Activated CD4-positive, alpha-beta T cell treated with anti-CD3 and anti-CD28 coated beads for 36 hours (primary cell): ENCODE measurements around the gene LOC128125822.

Experiments
- ATAC-seq: fragments of 200-7000 bp; cut with Tn5 transposase; one replicate; pipeline ENCODE4 v1.10.0; 2021; ENCODE audit warnings: mild to moderate bottlenecking, moderate library complexity
- CTCF ChIA-PET: fragments of 350-600 bp; sonication (Branson Sonifier 250); formaldehyde crosslinking; loops from one replicate; lab custom pipeline; 2021; ENCODE audit warnings: antibody characterized with exemption; lab: Charles Lee
- POLR2A ChIA-PET: fragments of 350-600 bp; sonication (Branson Sonifier 250); formaldehyde crosslinking; loops from one replicate; lab custom pipeline; 2021; ENCODE audit warnings: antibody characterized with exemption, inconsistent platforms; lab: Charles Lee
- DNase-seq: peaks from one replicate; pipeline ENCODE4 v3.0.0-alpha.2; 2020
- H3K27ac Mint-ChIP-seq: one replicate; pipeline ENCODE4 v1.8.0; 2021; ENCODE audit warnings: mixed read lengths
- H3K27me3 Mint-ChIP-seq: one replicate; pipeline ENCODE4 v1.8.0; 2021; ENCODE audit warnings: mixed read lengths
- H3K36me3 Mint-ChIP-seq: one replicate; pipeline ENCODE4 v1.8.0; 2021; ENCODE audit warnings: low read depth, mixed read lengths
- H3K4me1 Mint-ChIP-seq: one replicate; pipeline ENCODE4 v1.8.0; 2021; ENCODE audit warnings: mixed read lengths
- H3K4me3 Mint-ChIP-seq: one replicate; pipeline ENCODE4 v1.8.0; 2021; ENCODE audit warnings: mild to moderate bottlenecking, moderate library complexity, mixed read lengths
- H3K9me3 Mint-ChIP-seq: one replicate; pipeline ENCODE4 v1.8.0; 2021; ENCODE audit warnings: low read depth, mixed read lengths
- intact Hi-C, 2 experiments: fragments of 100-400 bp; cut with DNase I in 1 of 2; cut with micrococcal nuclease in 1 of 2; formaldehyde crosslinking; loops; one replicate each; pipeline versions ENCODE4 v1.14.2 to v1.15.1; 2022 to 2024; cut with DNase I, micrococcal nuclease

Gene LOC128125822

GRCh38 chr6:63573899-63574553, 1.7 kb downstream of the LOC128125822 start:
- Mint-ChIP-seq H3K27me3 (no peaks in the 10 kb centered on the region), H3K36me3 (peaks cover 27% of the 10 kb centered on the region), H3K4me3 (peak overlapping the region; percentile 95), H3K9me3 (no peaks in the 10 kb centered on the region), H3K4me1 (peaks cover 33% of the 10 kb centered on the region), H3K27ac (peak overlapping the region; percentile 98)
- CTCF ChIA-PET = interaction anchor here (0.6 to 2.2 kb wide), 15 partner anchors 10 to 190 kb away, joined by 3 to 17 read pairs (median 3); no protein-coding TSS in a partner anchor
- intact Hi-C loops = loop anchor here (1.0 to 2.0 kb wide), 3 partner anchors 25 to 222 kb away; partner anchors contain the start of gene PHF3 (in 1 of the 2)
- POLR2A ChIA-PET = interaction anchor here (0.6 to 1.1 kb wide), 3 partner anchors 61 to 1765 kb away, joined by 3 to 4 read pairs (median 3); partner anchors contain the start of gene PHF3
- ATAC-seq = peak; percentile 2
- DNase-seq = peak; percentile 62

DNA sequence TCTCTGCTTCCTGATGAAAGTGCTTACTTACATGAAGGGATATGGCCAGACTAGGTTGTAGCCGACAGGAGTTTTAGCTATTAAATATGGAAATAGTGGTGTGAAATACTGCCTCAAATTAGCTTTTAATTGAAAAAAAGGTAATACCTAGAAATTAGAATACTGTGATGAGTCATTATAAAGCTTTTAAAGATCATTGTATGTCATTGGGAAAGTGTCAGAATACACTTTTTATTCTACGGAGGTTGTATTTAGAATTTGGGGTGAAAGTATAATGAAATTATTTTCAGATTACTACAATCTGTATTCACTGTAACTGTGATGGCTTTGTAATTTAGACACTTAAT, 2.2 kb downstream of the LOC128125822 start:
- peak overlapping the region; percentile 95 for H3K4me3 Mint-ChIP-seq
- intact Hi-C loops = loop anchor here in 1 of 2 experiments (1.0 to 2.0 kb wide), 2 partner anchors 24 to 61 kb away; partner anchors contain the start of gene PHF3
- H3K4me1 Mint-ChIP-seq = peaks cover 33% of the 10 kb centered on the region
- peak overlapping the region; percentile 98 for H3K27ac Mint-ChIP-seq
- ATAC-seq (no peak), DNase-seq (no peak)
- no peaks in the 10 kb centered on the region for H3K27me3 Mint-ChIP-seq
- CTCF ChIA-PET = interaction anchor here (0.6 to 2.2 kb wide), 12 partner anchors 9 to 190 kb away, joined by 3 to 17 read pairs (median 3); no protein-coding TSS in a partner anchor
- POLR2A ChIA-PET = interaction anchor here (0.6 to 0.7 kb wide), 2 partner anchors 228 to 1765 kb away, joined by 3 read pairs; no protein-coding TSS in a partner anchor
- H3K9me3 Mint-ChIP-seq = no peaks in the 10 kb centered on the region
- H3K36me3 Mint-ChIP-seq = peaks cover 30% of the 10 kb centered on the region

DNA sequence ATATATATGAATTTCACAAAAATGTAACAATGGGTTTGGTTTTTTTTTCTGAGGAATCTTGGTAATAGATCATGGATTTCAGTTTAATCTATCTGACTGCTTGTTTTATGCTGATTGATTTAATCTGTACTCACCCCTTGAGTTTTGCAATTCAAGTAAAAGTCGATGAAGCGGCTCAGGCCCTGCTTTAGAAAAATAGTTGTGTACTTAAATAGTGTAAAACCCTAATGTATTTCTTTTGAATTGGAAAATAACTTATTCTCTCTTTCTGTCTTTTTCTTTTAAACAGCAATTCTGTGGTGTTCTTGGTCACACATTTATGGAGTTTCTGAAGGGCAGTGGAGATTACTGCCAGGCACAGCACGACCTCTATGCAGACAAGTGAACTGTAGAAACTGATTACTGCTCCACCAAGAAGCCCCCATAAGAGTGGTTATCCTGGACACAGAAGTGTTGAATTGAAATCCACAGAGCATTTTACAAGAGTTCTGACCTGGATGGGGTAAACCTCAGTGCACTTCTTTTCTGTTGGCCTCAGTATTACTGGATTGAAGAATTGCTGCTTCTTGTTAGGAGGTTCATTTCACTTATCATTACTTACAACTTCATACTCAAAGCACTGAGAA, 4.0 kb downstream of the LOC128125822 start:
- CTCF ChIA-PET = interaction anchor here (1.0 kb wide), 1 partner anchor 59 kb away, joined by 4 read pairs; the partner anchor contains the start of gene PHF3
- H3K4me1 Mint-ChIP-seq = peaks cover 30% of the 10 kb centered on the region
- H3K36me3 Mint-ChIP-seq = peaks cover 46% of the 10 kb centered on the region
- no peak for ATAC-seq
- H3K27me3 Mint-ChIP-seq = no peaks in the 10 kb centered on the region
- intact Hi-C loops = no loop called here
- no peaks in the 10 kb centered on the region for H3K9me3 Mint-ChIP-seq
- POLR2A ChIA-PET = interaction anchor here (1.0 kb wide), 1 partner anchor 59 kb away, joined by 3 read pairs; no protein-coding TSS in a partner anchor
- no peak overlapping the region for H3K4me3 Mint-ChIP-seq
- no peak for DNase-seq
- no peak overlapping the region for H3K27ac Mint-ChIP-seq

- Mint-ChIP-seq H3K4me1 (peaks cover 25% of the 10 kb centered on the region), H3K27me3 (no peaks in the 10 kb centered on the region), H3K4me3 (no peak overlapping the region), H3K36me3 (peaks cover 50% of the 10 kb centered on the region), H3K9me3 (no peaks in the 10 kb centered on the region), H3K27ac (no peak overlapping the region)
- no peak for ATAC-seq
- intact Hi-C loops = no loop called here
- POLR2A ChIA-PET = interaction anchor here (0.6 to 1.0 kb wide), 2 partner anchors 58 to 76 kb away, joined by 3 to 6 read pairs; no protein-coding TSS in a partner anchor
- CTCF ChIA-PET = interaction anchor here (1.0 kb wide), 1 partner anchor 58 kb away, joined by 4 read pairs; the partner anchor contains the start of gene PHF3
- DNase-seq = no peak
These were observed 4.9 kb downstream of the LOC128125822 start for GRCh38 chr6:63576985-63577712.

DNA sequence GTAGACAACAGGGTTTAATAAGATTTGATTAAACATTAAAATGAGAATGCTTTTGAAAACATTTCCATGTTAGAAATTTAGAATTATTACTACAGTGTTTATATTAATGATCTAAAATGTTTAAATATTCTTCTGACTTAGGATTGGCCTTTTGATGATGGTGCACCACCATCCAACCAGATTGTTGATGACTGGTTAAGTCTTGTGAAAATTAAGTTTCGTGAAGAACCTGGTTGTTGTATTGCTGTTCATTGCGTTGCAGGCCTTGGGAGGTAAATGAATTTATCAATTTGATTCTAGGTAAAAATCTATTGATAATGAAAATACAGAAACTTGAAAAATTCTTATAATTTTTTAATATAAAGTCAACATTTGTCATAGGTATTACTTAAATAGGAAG, 6.5 kb downstream of the LOC128125822 start:
- H3K9me3 Mint-ChIP-seq = no peaks in the 10 kb centered on the region
- H3K4me3 Mint-ChIP-seq = no peak overlapping the region
- H3K4me1 Mint-ChIP-seq = peaks cover 25% of the 10 kb centered on the region
- DNase-seq (no peak), ATAC-seq (no peak)
- ChIA-PET POLR2A (no interaction called here), CTCF (no interaction called here)
- H3K27me3 Mint-ChIP-seq = no peaks in the 10 kb centered on the region
- H3K27ac Mint-ChIP-seq = no peak overlapping the region
- H3K36me3 Mint-ChIP-seq = peaks cover 54% of the 10 kb centered on the region
- intact Hi-C loops = no loop called here

- peaks cover 47% of the 10 kb centered on the region for H3K36me3 Mint-ChIP-seq
- no peak for ATAC-seq
- no peak overlapping the region for H3K4me3 Mint-ChIP-seq
- no peak overlapping the region for H3K27ac Mint-ChIP-seq
- intact Hi-C loops = no loop called here
- DNase-seq = no peak
- POLR2A ChIA-PET = no interaction called here
- H3K4me1 Mint-ChIP-seq = peaks cover 15% of the 10 kb centered on the region
- no peaks in the 10 kb centered on the region for H3K27me3 Mint-ChIP-seq
- H3K9me3 Mint-ChIP-seq = no peaks in the 10 kb centered on the region
- CTCF ChIA-PET = no interaction called here
These were observed 7.8 kb downstream of the LOC128125822 start for GRCh38 chr6:63579937-63580703.

DNA sequence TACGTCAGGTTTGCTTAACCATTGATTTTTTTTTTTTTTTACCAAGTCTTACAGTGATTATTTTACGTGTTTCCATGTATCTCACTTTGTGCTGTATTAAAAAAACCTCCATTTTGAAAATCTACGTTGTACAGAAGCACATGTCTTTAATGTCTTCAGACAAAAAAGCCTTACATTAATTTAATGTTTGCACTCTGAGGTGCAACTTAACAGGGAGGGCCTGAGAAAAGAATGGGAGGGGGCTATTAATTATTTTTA, 8.4 kb downstream of the LOC128125822 start:
- DNase-seq (no peak), ATAC-seq (no peak)
- Mint-ChIP-seq H3K9me3 (no peaks in the 10 kb centered on the region), H3K27me3 (no peaks in the 10 kb centered on the region), H3K27ac (no peak overlapping the region), H3K4me3 (no peak overlapping the region), H3K36me3 (peaks cover 47% of the 10 kb centered on the region), H3K4me1 (peaks cover 10% of the 10 kb centered on the region)
- intact Hi-C loops = no loop called here
- CTCF ChIA-PET = no interaction called here
- POLR2A ChIA-PET = no interaction called here

DNA sequence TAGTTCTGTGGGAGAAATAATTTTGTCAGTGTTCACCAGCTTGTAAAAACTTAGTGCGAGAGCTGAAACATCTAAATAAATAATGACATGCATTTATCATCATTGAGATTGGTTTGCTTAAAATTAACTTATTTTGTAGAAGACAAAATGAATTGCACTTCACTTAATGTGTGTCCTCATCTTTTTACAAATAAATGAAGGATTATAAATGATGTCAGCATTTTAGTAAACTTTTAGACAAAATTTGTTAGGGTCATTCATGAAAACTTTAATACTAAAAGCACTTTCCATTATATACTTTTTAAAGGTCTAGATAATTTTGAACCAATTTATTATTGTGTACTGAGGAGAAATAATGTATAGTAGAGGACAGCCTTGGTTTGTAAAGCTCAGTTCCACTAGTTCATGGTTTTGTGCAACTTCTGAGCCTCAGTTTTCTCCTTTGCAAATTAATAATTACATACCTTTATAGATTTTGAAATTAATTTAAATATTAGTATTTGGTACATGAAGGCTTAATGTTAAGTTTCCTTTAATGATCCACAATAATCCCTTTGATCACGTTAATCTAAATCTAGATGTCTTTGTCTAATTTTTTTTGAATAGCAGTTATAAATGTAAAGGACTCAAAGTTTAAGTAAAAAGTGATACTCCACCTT, 9.2 kb downstream of the LOC128125822 start:
- peaks cover 4% of the 10 kb centered on the region for H3K4me1 Mint-ChIP-seq
- no peak overlapping the region for H3K27ac Mint-ChIP-seq
- no peak for ATAC-seq
- intact Hi-C loops = no loop called here
- no peaks in the 10 kb centered on the region for H3K9me3 Mint-ChIP-seq
- CTCF ChIA-PET = no interaction called here
- POLR2A ChIA-PET = no interaction called here
- peaks cover 42% of the 10 kb centered on the region for H3K36me3 Mint-ChIP-seq
- H3K4me3 Mint-ChIP-seq = no peak overlapping the region
- no peak for DNase-seq
- H3K27me3 Mint-ChIP-seq = no peaks in the 10 kb centered on the region

DNA sequence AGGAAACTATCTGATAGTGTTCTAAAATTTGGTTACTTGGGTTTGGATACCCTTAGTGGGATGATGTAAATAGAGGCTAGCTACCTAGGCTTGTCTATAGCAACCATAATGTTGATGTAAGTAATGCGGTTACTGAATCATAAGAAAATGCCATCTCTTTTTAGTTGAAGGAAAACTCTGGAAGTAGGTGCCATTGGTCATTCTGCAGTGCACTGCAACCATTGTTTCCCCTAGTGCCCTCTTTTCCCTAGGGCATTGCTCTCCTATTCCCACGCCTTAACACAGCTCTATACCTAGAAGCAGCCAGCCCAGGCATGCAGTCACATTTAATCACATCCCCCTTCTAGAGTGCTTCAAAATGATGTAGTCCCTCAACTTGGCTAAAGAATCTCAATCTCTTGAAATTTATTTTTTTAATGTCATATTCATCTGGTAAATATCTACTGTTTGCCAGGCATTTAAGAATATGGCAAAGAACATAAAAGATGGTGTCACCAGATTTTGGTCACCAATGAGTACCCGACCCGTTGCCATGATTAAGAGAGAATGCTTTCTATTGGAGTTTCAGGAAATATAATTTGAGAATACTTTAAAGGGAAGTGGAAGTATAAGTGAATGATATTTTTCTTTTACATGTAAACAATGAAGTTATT, 10.4 kb downstream of the LOC128125822 start:
- H3K4me1 Mint-ChIP-seq = no peaks in the 10 kb centered on the region
- ATAC-seq (no peak), DNase-seq (no peak)
- no peak overlapping the region for H3K27ac Mint-ChIP-seq
- no peaks in the 10 kb centered on the region for H3K27me3 Mint-ChIP-seq
- ChIA-PET POLR2A (interaction anchor here (0.5 kb wide), 1 partner anchor 32 kb away, joined by 3 read pairs; no protein-coding TSS in a partner anchor), CTCF (interaction anchor here (0.6 to 1.8 kb wide), 2 partner anchors 8 to 10 kb away, joined by 3 to 8 read pairs; no protein-coding TSS in a partner anchor)
- peaks cover 32% of the 10 kb centered on the region for H3K36me3 Mint-ChIP-seq
- H3K9me3 Mint-ChIP-seq = no peaks in the 10 kb centered on the region
- intact Hi-C loops = no loop called here
- H3K4me3 Mint-ChIP-seq = no peak overlapping the region

DNA sequence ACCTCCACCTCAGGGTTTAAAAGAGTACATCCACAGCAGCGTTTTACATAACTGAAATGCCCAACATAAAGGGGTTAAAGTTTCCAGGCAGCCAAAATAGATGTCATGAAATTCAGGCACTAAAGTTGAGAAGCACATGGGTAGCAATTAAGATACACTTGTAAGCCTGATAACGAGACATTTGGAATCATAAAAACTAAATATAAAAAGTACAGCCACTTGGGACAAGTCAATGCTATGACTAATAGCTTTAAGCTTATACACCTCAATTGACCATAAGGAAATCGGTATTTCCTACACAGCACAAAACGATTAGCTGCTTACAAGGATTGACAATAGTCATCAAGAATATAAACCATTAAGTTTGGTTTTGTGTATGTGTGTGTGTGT, 11.8 kb downstream of the LOC128125822 start:
- ATAC-seq = no peak
- POLR2A ChIA-PET = interaction anchor here (1.0 kb wide), 1 partner anchor 9 kb away, joined by 3 read pairs; no protein-coding TSS in a partner anchor
- intact Hi-C loops = no loop called here
- Mint-ChIP-seq H3K4me1 (no peaks in the 10 kb centered on the region), H3K9me3 (no peaks in the 10 kb centered on the region), H3K27ac (no peak overlapping the region), H3K36me3 (peaks cover 31% of the 10 kb centered on the region), H3K27me3 (no peaks in the 10 kb centered on the region), H3K4me3 (no peak overlapping the region)
- CTCF ChIA-PET = interaction anchor here (1.8 kb wide), 1 partner anchor 10 kb away, joined by 8 read pairs; no protein-coding TSS in a partner anchor
- DNase-seq = no peak
